Right forelimb (tissue), 1 donor: ENCODE results near the gene KANSL2.
"Not testable (repeated sequence)": the region's sequence is repeated elsewhere in the genome, so short reads cannot be mapped to it uniquely, and the experiment has no call there.

Source experiments
- DNase-seq: peaks from one replicate; pipeline ENCODE4 v3.0.0-alpha.2; 2018

KANSL2 gene

GRCh38 chr12:48681710-48682532 is at the start of gene KANSL2:
Gene KANSL2 (minus strand): TSS chr12:48682238. CDS start chr12:48681632, 606 bp downstream.
- DNase-seq, result peak; percentile 95

- DNase-seq, result no peak
Observed at GRCh38 chr12:48728807-48729206, 46.8 kb upstream of the KANSL2 start.

DNA sequence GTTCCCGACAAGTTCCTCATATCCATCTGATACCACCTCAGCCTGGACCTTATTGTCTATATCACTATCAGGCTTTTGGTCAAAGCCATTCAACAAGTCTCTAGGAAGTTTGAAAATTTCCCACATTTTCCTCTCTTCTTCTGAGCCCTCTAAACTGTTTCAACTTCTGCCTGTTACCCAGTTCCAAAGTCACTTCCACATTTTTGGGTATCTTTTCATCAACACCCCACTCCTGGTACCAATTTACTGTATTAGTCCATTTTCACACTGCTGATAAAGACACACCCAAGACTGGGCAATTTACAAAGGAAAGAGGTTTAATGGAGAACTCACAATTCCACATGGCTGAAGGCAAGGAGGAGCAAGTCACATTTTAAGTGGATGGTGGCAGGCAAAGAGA is 38.7 kb upstream of the KANSL2 start:
- not testable (repeated sequence) for DNase-seq

DNA sequence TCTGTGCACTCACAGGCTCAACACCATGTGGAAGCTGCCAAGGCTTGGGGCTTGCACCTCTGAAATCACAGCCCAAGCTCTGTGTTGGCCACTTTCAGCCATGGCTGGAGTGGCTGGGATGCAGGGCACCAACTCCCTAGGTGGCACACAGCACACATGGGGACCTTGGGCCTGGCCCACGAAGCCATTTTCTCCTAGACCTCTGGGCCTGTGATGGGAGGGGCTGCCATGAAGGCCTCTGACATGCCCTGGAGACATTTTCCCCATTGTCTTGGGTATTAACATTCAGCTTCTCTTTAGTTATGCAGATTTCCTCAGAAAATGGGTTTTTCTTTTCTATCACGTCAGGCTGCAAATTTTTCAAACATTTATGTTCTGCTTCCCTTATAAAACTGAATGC is 38.1 kb upstream of the KANSL2 start:
- not testable (repeated sequence) for DNase-seq

GRCh38 chr12:48719002-48719401 is 37.0 kb upstream of the KANSL2 start:
- not testable (repeated sequence) for DNase-seq

GRCh38 chr12:48717252-48717695 is 35.2 kb upstream of the KANSL2 start:
- peak; percentile 47 for DNase-seq

- peak; percentile 98 for DNase-seq
Observed at GRCh38 chr12:48716493-48717251, 34.6 kb upstream of the KANSL2 start, which contains the start of gene CCNT1. Gene CCNT1 (minus strand): TSS chr12:48716707. CDS start chr12:48716675, 32 bp downstream.

DNA sequence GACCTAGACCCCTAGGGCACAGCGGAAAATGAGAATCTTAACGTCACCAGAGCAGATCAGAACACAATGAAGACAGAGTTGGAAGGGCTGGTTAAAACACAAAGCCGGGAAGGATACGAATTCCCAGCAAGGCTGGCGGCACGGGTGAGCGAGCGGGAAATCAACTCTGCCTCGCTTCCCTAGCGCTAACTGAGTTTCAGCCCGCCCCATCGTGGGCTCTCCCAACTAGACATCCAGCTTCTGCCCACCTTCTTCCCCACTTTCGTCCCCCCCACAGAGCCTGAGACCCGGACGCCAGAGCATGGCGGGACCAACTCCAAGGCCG is 34.1 kb upstream of the KANSL2 start:
- no peak for DNase-seq

DNA sequence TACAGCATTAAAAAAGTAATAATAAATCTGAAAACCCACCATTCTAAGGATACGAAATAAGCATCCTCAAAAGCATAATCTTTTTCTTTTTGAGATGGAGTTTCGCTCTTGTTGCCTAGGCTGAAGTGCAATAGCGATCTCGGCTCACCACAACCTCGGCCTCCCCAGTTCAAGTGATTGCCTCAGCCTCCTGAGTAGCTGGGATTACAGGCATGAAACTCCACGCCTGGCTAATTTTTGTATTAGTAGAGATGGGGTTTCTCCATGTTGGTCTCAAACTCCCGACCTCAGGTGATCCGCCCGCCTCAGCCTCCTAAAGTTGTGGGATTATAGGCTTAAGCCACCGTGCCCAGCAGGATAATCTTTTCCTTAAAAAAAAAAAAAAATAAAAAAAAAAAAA is 30.2 kb upstream of the KANSL2 start:
- no peak for DNase-seq

- not testable (repeated sequence) for DNase-seq
Observed at GRCh38 chr12:48698822-48699221, 16.8 kb upstream of the KANSL2 start.

GRCh38 chr12:48696626-48697025 is 14.6 kb upstream of the KANSL2 start:
- DNase-seq, result no peak

- no peak for DNase-seq
Observed at GRCh38 chr12:48695859-48696258, 13.8 kb upstream of the KANSL2 start.

GRCh38 chr12:48694038-48694437 is 12.0 kb upstream of the KANSL2 start:
- no peak for DNase-seq

GRCh38 chr12:48693572-48693971 is 11.5 kb upstream of the KANSL2 start:
- DNase-seq, result no peak

- no peak for DNase-seq
Observed at GRCh38 chr12:48691826-48692487, 9.9 kb upstream of the KANSL2 start.

- DNase-seq, result no peak
Observed at GRCh38 chr12:48690990-48691389, 9.0 kb upstream of the KANSL2 start.

DNA sequence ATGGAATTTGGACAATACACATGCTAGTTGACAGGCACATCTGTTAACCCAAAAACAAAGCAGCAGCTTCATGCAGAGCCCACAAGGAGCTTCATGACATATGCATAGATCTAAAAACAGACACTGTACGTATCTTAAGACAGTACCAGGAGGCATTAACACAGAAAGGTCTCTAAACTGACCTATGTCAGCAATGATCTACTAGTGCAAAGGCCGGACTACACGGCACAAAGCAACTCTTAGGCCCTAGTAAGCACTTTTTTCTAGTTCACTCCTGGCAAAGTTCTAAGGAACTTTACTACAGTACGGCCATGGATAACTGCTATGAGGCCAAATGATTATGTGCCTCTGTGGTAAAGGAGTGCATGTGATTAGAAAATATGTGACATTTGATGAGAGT is 8.4 kb upstream of the KANSL2 start:
- no peak for DNase-seq

GRCh38 chr12:48688836-48689235 is 6.8 kb upstream of the KANSL2 start:
- DNase-seq, result no peak

DNA sequence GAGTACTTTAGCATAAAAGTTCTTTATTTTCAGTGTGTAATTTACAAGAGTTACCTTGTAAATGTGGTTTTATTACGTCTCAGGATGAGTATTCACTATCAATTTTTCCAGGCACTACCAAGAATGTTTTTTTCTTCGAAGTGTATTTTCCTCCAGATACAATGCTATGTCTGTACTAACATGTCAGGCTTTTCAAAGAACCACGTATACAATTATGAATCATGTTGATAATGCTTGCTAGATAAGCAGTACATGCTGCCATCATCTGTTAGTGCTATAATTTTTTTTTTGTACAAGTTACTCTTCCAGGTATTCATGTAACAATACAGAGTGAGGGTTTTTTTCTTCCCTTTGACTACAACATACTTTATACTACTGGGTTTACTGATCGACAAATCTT is 5.6 kb upstream of the KANSL2 start:
- DNase-seq, result no peak

GRCh38 chr12:48686615-48687334 is 4.7 kb upstream of the KANSL2 start:
- DNase-seq, result no peak

DNA sequence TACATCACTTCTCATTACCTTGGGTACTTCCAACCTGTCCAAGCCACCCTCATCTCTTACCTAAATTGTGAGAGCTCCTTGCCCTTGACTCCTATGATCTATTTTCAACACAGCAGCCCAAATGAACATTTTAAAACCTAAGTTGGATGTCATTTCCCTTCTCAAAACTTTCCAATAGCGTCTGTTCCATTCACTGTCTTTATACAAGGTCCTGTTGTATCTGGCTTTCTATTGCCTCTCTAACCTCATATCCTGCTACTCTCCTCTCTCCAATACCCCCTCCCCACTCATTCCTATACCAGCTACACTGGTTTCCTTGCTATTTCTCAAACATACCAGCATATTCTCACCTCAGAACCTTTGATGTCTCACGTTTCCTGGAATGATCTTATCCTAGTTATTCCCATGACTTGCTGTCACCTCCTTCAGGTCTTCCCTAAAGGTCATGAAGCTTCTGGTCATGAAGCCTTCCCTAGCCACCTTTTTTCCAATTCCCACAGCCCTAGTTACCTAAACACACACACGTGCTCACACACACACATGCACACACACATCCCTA is 4.1 kb upstream of the KANSL2 start:
- no peak for DNase-seq

DNA sequence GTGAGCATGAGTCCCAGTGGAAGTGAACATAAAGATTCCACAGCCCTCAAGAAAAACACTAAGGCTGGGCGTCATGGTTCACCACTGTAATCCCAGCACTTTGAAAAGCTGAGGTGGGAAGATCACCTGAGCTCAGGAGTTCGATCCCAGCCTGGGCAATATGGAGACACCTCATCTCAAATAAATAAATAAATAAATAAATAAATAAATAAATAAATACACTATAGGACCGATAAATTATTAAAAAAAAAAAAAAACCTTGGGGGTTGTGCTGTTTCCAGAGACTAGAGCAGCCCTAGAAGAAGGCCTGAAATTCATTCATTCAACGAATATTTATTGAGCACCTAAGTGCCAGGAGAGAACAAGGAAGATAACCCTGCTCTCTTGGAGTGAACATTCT is 1.5 kb upstream of the KANSL2 start:
- DNase-seq, result no peak

GRCh38 chr12:48682927-48683326 is 889 bp upstream of the KANSL2 start:
- no peak for DNase-seq
